ENCODE measurements around the gene ZBTB33.

Gene ZBTB33

DNA sequence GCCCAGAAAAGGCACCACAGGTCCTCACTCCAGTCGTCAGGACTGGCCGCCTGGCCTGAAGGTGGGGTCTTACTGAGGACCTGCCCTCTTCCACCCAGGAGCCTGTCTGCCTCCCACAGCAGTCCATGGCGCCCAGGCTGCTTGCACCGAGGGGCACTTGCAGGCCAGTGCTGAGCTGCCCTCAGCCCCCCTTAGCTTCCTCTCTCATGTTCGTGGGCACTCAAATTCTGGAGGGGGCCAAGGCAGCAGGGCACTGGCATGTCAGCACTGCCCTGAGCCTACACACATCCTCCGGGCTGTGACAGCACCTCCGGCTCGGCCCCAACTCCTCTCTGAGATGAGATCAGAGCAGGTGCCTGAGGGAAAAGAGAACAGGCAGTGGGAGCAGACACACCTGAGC, 27.2 kb upstream of the ZBTB33 start:
- H3K4me3 ChIP-seq (ENCODE audit: low read depth, low read length) = no peak overlapping the region
- TF ChIP-seq, protein P1, sequence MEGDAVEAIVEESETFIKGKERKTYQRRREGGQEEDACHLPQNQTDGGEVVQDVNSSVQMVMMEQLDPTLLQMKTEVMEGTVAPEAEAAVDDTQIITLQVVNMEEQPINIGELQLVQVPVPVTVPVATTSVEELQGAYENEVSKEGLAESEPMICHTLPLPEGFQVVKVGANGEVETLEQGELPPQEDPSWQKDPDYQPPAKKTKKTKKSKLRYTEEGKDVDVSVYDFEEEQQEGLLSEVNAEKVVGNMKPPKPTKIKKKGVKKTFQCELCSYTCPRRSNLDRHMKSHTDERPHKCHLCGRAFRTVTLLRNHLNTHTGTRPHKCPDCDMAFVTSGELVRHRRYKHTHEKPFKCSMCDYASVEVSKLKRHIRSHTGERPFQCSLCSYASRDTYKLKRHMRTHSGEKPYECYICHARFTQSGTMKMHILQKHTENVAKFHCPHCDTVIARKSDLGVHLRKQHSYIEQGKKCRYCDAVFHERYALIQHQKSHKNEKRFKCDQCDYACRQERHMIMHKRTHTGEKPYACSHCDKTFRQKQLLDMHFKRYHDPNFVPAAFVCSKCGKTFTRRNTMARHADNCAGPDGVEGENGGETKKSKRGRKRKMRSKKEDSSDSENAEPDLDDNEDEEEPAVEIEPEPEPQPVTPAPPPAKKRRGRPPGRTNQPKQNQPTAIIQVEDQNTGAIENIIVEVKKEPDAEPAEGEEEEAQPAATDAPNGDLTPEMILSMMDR (IDR thresholded peaks at IDR 0.05; ENCODE audit: low read depth, low read length) = no peak

DNA sequence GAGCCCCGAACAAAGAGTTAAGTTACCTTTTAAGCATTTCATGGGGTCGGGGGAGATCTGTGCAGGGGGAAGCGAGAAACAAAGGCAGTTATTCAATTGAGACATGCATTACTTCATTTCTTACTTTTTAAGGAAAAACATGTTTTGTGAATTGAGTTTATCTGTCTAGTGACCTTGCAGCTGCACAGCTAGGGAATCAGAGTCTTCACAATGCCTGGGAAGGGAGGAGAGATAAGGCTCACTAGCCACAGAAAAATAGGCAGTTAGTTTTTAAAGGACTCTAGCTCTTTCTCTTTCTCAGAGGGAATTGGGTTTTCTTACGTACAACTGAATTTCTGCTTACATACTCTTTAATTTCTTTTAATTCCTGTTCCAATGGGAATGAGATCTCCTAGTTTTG, 26.2 kb upstream of the ZBTB33 start:
- TF ChIP-seq, protein P1 (IDR thresholded peaks at IDR 0.05; ENCODE audit: low read depth, low read length) = no peak
- H3K4me3 ChIP-seq (ENCODE audit: low read depth, low read length) = no peak overlapping the region

DNA sequence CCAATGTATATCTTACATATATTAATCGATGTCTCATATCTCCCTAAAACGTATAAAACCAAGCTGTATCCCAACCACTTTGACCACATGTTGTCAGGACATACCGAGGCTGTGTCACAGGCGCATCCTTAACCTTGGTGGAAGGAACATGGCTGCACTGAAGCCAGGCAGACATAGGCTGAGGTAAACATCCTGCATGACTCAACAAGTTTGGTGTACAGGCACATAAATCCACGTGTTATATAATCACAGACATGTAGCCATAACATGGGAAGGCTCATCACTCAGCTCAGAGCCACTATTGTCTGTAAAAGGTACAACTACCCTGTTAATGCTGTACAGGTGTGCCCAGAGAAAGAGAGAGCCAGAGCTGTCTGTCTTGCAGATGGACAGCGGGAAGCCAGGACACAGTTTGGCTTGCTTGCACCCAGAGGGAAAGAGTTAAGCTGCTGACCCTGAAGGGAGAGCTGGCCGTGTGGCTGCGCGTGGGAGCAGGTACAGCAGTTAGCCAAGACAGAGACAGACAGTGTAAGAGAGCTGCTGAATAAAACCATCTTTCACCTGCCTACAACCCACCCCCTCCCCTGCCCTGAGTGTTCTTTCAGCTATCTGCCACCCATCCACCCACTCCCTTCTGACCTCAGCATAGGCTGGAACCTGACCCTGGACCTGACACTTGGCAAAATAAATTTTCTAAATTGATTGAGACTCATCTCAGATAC, 22.3 kb upstream of the ZBTB33 start:
- TF ChIP-seq, protein P1 (IDR thresholded peaks at IDR 0.05; ENCODE audit: low read depth, low read length) = no peak
- no peak overlapping the region for H3K4me3 ChIP-seq (ENCODE audit: low read depth, low read length)

DNA sequence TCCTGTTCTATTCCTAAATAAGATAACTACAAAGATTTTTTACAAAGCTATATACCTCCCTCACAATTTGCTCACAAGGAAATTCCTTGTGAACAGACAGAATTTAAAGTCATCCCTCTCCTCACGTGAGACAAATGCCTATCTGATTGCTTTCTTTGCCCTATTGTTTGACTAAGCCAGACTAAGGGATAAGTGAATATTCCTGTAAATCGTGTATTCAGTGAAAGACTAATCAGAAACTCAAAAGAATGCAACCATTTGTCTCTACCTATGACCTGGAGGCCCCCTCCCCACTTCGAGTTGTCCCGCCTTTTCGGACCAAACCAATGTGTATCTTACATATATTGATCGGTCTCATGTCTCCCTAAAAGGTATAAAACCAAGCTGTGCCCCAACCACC, 15.3 kb upstream of the ZBTB33 start:
- TF ChIP-seq, protein P1 (IDR thresholded peaks at IDR 0.05; ENCODE audit: low read depth, low read length) = no peak
- no peak overlapping the region for H3K4me3 ChIP-seq (ENCODE audit: low read depth, low read length)

DNA sequence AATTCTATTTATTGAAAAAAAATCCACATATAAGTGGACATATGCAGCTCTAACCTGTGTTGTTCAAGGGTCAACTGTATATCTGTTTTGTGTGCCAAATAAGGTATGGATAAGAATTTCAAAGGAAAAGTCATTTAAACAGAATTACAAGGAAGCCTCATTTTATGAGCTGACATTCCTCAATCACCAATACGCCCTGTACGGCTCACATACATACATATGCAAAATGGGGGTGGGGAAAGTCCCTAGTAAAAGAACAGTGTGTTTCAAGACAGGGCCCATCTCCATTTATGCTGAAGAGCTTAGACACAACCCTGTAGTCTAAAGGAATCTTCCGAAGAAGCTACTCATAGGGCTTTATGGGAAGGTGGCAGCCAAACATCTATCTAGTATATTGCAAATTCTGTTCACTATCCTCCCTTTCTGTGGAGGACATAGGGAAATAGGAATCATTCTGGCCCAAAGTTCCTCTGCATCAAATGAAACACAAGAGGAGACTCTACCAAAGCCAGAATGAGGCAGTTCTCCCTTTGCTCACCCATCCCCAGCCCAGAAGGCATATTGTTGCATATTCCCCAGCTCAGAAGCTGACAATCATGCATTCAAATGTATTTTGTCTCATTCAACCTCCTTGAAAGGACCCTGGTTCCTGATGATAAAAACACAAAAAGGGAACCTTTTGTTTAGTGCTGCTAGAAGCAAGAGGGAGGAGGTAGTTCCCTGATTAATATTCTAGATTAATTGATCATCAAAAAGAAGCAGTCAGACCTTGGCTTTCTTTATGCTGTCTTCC, 13.7 kb upstream of the ZBTB33 start:
- TF ChIP-seq, protein P1 (IDR thresholded peaks at IDR 0.05; ENCODE audit: low read depth, low read length) = no peak
- no peak overlapping the region for H3K4me3 ChIP-seq (ENCODE audit: low read depth, low read length)

DNA sequence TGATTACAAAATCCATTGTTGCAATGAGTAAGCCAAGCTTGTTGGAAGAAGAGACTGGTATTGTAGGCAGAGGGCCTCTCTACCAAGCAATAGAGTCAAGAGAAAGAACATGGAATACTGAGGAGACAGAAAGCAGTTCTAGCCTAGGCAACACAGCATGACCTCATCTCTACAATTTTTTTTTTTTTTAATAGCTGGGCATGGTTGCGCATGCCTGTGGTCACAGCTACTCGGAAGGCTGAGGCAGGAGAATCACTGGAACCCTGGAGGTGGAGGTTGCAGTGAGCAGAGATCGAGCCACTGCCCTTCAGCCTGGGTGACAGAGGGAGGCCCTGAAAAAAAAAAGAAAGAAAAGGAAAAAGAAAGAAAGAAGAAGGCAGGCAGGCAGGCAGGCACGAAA, 11.7 kb upstream of the ZBTB33 start:
- TF ChIP-seq, protein P1 (IDR thresholded peaks at IDR 0.05; ENCODE audit: low read depth, low read length) = no peak

DNA sequence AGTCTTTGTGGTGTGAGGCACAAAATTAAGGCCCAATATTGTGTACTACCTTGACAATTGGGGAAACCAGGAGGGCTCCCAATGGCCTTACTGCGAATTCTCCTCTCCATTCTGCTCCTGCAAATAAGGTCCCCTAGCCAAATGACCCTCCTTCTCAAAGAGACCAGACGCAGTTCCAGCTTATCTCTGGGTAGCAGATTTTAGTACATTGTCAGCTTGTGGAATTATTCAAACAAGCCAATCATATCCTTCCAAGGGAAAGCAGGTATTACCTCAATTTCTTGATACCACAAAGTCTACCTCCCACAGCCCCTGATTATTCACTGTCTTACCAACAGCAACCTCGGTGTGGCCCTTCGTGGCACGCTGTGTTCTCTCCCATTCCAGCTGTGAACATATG, 7.8 kb upstream of the ZBTB33 start:
- TF ChIP-seq, protein P1 (IDR thresholded peaks at IDR 0.05; ENCODE audit: low read depth, low read length) = no peak

More for the DNA sequence above, 11.7 kb upstream of the ZBTB33 start:
- H3K4me3 ChIP-seq (ENCODE audit: low read depth, low read length) = no peak overlapping the region

More for the DNA sequence above, 7.8 kb upstream of the ZBTB33 start:
- H3K4me3 ChIP-seq (ENCODE audit: low read depth, low read length) = no peak overlapping the region

Data from WI38 (cell line).